HG03469 (cell line): ENCODE measurements around the gene RELT.
"Not testable (repeated sequence)": the region's sequence is repeated elsewhere in the genome, so short reads cannot be mapped to it uniquely, and the experiment has no call there.

Experiments
- ATAC-seq: cut with Tn5 transposase; IDR thresholded peaks from one replicate; pipeline ENCODE4 v1.9.1; 2021; ENCODE audit warnings: mild to moderate bottlenecking, moderate library complexity, moderate number of reproducible peaks; ENCODE audit not compliant: unreplicated experiment

The RELT gene

GRCh38 chr11:73428227-73428626 is 52.0 kb downstream of the RELT start:
- no peak for ATAC-seq

DNA sequence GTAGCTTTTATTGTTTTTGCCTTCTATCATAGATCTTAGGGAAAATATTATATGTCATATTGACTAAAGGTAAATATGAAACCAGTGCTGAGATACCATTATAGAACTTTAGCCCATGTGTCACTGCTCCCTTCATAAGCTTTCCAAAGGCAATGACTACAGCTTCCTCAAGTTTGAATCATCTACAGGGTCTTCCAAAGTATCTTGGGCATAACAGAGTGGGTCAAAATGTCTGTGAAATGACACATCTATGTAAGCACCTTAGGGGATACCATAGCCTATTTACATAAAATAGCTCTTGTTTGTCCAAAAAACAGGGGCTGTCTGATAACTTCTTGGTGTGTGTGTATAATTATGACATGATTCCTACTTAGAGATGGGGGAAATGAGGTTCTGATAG is 52.5 kb downstream of the RELT start:
- ATAC-seq, result no peak

DNA sequence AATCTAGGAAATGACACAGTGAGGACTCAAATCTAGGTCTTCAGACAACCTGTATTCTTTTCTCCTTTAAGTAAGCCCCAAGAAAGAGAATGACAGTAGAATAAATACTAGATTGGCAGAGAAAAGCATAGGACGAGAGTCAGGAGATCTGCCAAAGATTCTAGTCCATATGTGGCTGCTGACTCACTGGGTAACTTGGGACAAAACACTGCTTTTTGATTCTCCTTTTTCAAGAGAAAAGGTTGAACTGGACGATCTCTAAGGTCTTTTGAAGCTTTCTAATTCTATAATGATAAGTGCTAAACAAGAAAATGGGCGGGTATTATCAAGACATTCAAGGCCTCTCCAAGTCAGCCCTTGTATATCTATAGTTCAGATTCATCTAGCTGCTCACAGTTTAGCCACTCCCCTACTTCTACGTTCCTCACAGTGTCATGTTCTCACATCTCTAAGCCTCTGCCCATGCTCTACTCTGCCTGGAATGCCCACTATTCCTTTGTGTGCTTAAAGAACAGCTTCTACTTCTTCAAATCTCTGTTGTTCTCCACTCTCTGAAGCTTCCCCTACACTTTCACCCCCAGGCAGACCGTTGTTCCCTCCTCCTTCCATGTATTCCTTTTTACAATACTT is 53.0 kb downstream of the RELT start:
- ATAC-seq, result no peak

DNA sequence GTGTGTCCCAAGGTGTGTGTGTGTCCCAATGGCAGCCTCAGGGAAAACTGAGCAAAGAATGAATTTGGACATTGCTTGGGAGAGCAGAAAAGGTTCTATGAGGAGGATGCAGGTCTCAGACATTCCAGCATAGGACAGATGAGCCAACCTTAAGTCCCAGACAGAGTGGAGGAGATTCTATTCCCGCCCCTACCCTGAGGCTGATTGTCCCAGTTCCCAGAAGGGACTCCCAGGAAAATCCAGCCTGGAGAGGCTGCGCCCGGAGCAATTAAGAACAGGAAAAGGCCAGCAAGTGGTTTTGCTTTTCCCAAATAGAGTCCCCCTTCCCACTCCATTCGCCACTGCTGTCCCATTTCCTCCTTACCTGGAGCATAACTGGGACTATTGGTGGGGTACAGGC is 54.1 kb downstream of the RELT start:
- no peak for ATAC-seq

- ATAC-seq, result no peak
Observed at GRCh38 chr11:73431396-73431795, 55.2 kb downstream of the RELT start.

DNA sequence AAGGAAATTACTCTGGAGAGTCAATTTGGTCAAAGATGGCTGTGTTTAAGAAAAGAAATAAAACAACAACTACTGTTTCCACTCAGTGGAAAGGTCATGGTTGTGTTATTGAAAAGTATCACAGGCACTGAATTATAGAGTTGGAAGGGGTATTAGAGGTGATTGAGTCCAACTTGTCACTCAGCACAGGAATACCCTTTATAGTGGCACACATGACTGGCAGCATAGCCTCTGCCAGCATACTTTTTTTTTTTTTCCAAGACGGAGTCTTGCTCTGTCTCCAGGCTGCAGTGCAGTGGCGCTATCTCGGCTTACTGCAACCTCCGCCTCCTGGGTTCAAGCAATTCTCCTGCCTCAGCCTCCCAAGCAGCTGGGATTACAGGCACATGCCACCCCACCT is 60.7 kb downstream of the RELT start:
- not testable (repeated sequence) for ATAC-seq

DNA sequence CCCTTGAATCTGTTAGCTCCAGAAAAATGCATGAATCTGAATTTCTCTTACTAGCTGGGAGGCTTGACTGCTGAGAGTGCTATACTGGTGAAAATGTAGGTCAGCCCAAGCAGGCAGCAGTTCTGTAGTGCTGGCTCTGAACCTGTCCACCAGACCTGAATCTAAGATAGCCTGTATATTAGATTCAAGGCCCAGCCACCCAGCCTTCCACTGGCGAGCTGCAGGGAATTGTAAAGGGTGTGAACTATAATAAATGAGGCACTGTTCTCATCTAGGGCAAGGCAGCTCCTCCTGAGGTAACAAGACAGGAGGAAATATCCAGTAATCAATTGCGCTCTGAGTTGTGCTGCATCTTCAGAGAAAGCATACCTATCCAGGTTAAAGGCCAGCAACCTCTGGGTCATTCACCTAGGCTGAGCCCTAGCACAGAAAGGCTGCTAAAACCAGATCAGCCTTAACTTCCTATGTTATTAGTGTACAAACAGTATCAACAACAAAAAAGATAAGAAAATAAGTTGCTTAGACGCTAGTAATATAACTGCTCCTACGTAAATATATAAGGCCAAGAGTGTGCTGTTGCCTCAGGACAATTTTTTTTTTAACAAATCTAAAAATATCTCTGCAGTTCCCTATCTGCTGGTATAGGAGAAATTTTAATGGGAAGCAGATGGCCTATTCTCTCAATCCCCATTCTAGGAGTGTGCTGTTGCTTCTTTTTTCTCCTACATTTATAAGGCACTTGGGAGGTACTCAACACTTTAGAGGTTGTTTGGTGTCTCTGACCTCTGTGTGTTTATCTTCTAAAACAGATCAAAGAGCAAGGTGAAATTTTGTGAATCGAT is 63.0 kb downstream of the RELT start:
- no peak for ATAC-seq

GRCh38 chr11:73445980-73446379 is 69.8 kb downstream of the RELT start:
- no peak for ATAC-seq

GRCh38 chr11:73446766-73447165 is 70.6 kb downstream of the RELT start:
- ATAC-seq, result no peak
